Ovary (tissue), 9 donors: ENCODE results near the gene GPR162. TPM values are rescaled to one million over a fixed set of nuclear protein-coding genes. Genes with fewer than 3 reads are reported as not detected.

ENCODE experiments used
- DNase-seq, 5 donors: peaks; one replicate each; pipeline ENCODE4 v3.0.0-alpha.2; 2019 to 2020
- H3K27ac ChIP-seq, 2 donors: fragments of 200-600 bp; one replicate each; pipeline versions ENCODE4 v1.5.1 to v1.8.0; 2019 to 2022
- H3K27me3 ChIP-seq: fragments of 200-600 bp; one replicate; pipeline ENCODE4 v1.8.0; 2022
- H3K36me3 ChIP-seq: fragments of 200-600 bp; sonication (generic); one replicate; pipeline ENCODE4 v1.5.1; 2019
- H3K4me1 ChIP-seq: one replicate; pipeline ENCODE4 v1.8.1; 2013; ENCODE audit warnings: mild to moderate bottlenecking, moderate library complexity; ENCODE audit not compliant: insufficient read depth
- H3K4me3 ChIP-seq: fragments of 200-600 bp; sonication (generic); one replicate; pipeline ENCODE4 v1.5.1; 2017
- H3K9me3 ChIP-seq, 2 donors: fragments of 200-600 bp in 1 of 2; sonication (generic) in 1 of 2; one replicate each; pipeline versions ENCODE4 v1.5.1 to v1.8.1; 2013 to 2019; ENCODE audit warnings: mild to moderate bottlenecking in 1 of 2, moderate library complexity in 1 of 2
- EP300 ChIP-seq: sonication (generic); formaldehyde crosslinking; IDR thresholded peaks from one replicate; pipeline ENCODE4 v1.6.1; 2017; ENCODE audit warnings: antibody characterized with exemption
- POLR2A ChIP-seq: fragments of 450-650 bp; IDR thresholded peaks from one replicate; pipeline ENCODE4 v1.6.1; 2017; ENCODE audit warnings: antibody characterized with exemption, mild to moderate bottlenecking, moderate library complexity
- WGBS, 3 donors: extraction: QIAGEN DNeasy Blood & Tissue Kit in 1 of 3; methylation state at CpG; one replicate each; pipeline versions ENCODE4 v1.1.5 to v1.1.7; 2013 to 2017; 5-methylcytosine and 5-hydroxymethylcytosine counted together
- intact Hi-C, 4 donors: fragments of 100-400 bp; cut with DNase I; formaldehyde crosslinking; loops; one replicate each; pipeline versions ENCODE4 v1.11.0 to v1.15.1; 2022 to 2023
- polyA plus RNA-seq, 2 donors: library from polyadenylated mRNA; stranded (reverse); fragments of 200-250 nt in 1 of 2; fragments of 350-450 nt in 1 of 2; fragmentation: Illumina TruSeq in 1 of 2; extraction: RNeasy Lipid Tissue Mini Kit (QIAGEN cat#74804) in 1 of 2; gene quantifications; one replicate each; pipeline ENCODE4 v1.2.3, GENCODE V29; 2013 to 2014
- total RNA-seq, 7 donors: library from RNA; depleted of rRNA in 2 of 7; stranded (reverse); fragments of >200 nt in 2 of 7; fragmentation: NEBNext Ultra II Directional in 3 of 7; extraction: Animal tissue kit (Norgen Biotek cat#: 25700) in 3 of 7; gene quantifications; one replicate each; pipeline versions ENCODE4 v1.1.0 to v1.2.4, GENCODE V29; 2016 to 2023
- TF ChIP-seq, protein P1 (sequence below), 3 donors: fragments of 450-650 bp in 2 of 3; fragments of 200-600 bp in 1 of 3; IDR thresholded peaks; one replicate each; pipeline versions ENCODE4 v1.5.1 to v1.8.0; 2016 to 2022; ENCODE audit warnings: antibody characterized with exemption in 3 of 3, mild to moderate bottlenecking in 1 of 3
- donor health status: DM: no; HTN: no; CAD: no; lungs with moderate emphysema.
- donor health status: DM: no; HTN: no; CAD: no.
- donor health status: Bipolar disorder and iron deficiency.
- donor health status: DM: yes; HTN: yes; CAD: no.
- donor health status: DM: no; HTN: no; CAD: no.
- donor health status: DM: yes; HTN: yes; CAD: no.

Gene GPR162
- total and polyA plus RNA-seq, 9 donors = 0.60 to 12.0 (median 7.6) TPM

DNA sequence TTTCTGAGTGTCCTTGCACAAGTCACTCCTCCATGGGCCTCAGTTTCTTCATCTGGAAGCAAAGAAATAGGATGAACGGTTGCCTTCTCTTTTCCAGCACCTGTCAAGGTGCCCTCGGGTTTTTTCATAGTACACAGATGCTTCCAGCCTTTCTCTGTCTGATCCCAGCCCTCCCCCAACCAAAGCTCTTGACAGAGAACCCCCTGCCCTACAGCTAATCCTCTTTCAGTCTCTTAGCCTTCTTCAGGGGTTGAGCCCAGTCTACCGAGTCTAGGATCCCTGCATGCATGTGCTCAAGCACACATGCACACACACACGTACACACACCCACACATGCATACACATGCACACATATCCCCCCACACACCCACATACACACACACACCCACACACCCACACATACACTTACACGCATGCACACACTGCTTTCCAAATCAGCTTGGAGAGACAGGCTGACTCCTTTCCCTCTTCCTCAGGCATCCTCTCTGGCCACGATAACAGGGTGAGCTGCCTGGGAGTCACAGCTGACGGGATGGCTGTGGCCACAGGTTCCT is 24.8 kb downstream of the GPR162 start:
- Histone ChIP-seq H3K4me3 (no peak overlapping the region), H3K4me1 (no peaks in the 10 kb centered on the region), H3K36me3 (no peaks in the 10 kb centered on the region), H3K27ac (no peak overlapping the region), H3K9me3 (no peaks in the 10 kb centered on the region), H3K27me3 (no peaks in the 10 kb centered on the region)
- TF ChIP-seq, protein P1, sequence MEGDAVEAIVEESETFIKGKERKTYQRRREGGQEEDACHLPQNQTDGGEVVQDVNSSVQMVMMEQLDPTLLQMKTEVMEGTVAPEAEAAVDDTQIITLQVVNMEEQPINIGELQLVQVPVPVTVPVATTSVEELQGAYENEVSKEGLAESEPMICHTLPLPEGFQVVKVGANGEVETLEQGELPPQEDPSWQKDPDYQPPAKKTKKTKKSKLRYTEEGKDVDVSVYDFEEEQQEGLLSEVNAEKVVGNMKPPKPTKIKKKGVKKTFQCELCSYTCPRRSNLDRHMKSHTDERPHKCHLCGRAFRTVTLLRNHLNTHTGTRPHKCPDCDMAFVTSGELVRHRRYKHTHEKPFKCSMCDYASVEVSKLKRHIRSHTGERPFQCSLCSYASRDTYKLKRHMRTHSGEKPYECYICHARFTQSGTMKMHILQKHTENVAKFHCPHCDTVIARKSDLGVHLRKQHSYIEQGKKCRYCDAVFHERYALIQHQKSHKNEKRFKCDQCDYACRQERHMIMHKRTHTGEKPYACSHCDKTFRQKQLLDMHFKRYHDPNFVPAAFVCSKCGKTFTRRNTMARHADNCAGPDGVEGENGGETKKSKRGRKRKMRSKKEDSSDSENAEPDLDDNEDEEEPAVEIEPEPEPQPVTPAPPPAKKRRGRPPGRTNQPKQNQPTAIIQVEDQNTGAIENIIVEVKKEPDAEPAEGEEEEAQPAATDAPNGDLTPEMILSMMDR (IDR thresholded peaks at IDR 0.05) = no peak
- intact Hi-C loops = no loop called here
- no peak for DNase-seq
- 77 to 88% (median 82%) methylated on average over 7 of the region's 7 CpGs for WGBS, 3 donors

DNA sequence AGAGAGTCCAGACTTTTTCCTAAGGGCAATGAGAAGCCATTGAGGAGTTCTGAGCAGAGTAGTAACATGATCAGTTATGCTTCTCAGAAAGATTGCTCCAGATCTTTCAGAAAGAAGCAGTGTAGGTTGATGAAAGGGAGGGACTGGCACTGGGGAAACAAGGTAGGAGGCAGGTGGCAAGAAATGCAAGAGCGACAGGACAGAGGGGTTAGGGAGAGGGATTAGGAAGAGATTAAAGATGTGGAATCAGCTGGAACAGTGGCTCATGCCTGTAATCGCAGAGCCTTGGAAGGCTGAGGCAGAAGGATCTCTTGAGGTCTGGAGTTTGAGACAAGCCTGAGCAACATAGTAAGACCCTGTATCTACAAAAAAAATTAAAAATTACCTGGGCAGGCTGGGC is 26.1 kb downstream of the GPR162 start:
- no peaks in the 10 kb centered on the region for H3K4me1 ChIP-seq
- H3K27me3 ChIP-seq = no peaks in the 10 kb centered on the region
- no peaks in the 10 kb centered on the region for H3K36me3 ChIP-seq
- no peak overlapping the region for H3K27ac ChIP-seq
- DNase-seq = no peak
- no peak overlapping the region for H3K4me3 ChIP-seq
- intact Hi-C loops = no loop called here
- H3K9me3 ChIP-seq = no peaks in the 10 kb centered on the region
- WGBS, 3 donors = 93 to 98% (median 96%) methylated on average over 2 of the region's 2 CpGs
- TF ChIP-seq, protein P1 (IDR thresholded peaks at IDR 0.05) = no peak
- TF ChIP-seq POLR2A (no peak), EP300 (no peak)

DNA sequence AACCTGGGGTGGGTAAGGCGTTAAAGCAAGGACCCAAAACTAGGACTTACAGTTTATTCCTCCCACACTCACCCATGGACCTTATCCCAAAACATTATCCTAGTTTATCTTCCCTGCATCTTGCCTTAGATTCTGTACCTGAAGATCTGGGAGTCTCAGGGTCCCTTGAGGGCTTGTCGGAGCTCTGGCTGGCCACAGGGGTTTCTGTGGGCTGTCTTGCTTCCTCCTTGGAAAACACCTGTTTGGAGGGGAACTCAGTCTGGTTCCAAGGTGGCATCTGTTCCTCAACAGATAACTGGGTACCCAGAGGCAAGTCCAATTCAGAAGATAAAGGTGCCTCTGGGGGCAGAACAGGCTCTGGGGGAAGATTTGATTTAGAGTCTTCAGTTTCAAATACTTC is 27.8 kb downstream of the GPR162 start:
- no peak overlapping the region for H3K27ac ChIP-seq

DNA sequence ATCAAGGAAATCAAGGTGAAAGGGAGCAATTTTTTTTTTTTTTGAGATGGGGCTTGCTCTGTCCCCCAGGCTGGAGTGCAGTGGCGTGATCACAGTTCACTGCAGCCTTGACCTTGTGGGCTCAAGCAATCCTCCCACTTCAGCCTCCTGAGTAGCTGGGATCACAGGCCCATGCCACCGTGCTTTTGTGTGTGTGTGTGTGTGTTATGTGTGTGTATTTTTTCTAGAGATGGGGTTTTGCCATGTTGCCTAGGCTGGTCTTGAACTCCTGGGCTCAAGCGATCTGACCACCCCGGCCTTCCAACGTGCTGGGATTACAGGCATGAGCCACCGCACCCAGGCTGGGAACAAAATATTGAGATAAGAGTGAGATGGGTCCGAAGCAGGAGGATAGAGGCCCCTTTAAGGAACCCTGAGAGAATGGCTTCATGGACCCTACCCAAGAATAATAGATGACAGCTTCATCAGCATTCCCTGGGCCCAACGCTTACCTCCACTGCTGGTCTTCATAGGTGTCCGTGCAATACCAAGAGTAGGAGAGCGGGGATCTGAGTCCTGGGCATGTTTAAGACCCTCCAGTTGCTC is 28.4 kb downstream of the GPR162 start:
- Histone ChIP-seq H3K27me3 (no peaks in the 10 kb centered on the region), H3K36me3 (no peaks in the 10 kb centered on the region), H3K4me1 (peaks cover 7% of the 10 kb centered on the region), H3K4me3 (no peak overlapping the region), H3K9me3 (no peaks in the 10 kb centered on the region), H3K27ac (no peak overlapping the region)
- peak in 1 of 5 donors; percentile 22 for DNase-seq
- WGBS, 3 donors = 53 to 60% (median 53%) methylated on average over 10 of the region's 10 CpGs
- TF ChIP-seq POLR2A (no peak), EP300 (no peak)
- TF ChIP-seq, protein P1 (IDR thresholded peaks at IDR 0.05) = no peak
- intact Hi-C loops = no loop called here

More for the DNA sequence above, 27.8 kb downstream of the GPR162 start:
- no peaks in the 10 kb centered on the region for H3K9me3 ChIP-seq
- DNase-seq = no peak
- intact Hi-C loops = no loop called here
- no peaks in the 10 kb centered on the region for H3K27me3 ChIP-seq
- TF ChIP-seq, protein P1 (IDR thresholded peaks at IDR 0.05) = no peak
- TF ChIP-seq POLR2A (no peak), EP300 (no peak)
- H3K4me3 ChIP-seq = no peak overlapping the region
- 69 to 76% (median 70%) methylated on average over 2 of the region's 2 CpGs for WGBS, 3 donors
- H3K4me1 ChIP-seq = peaks cover 7% of the 10 kb centered on the region
- H3K36me3 ChIP-seq = no peaks in the 10 kb centered on the region
